Tibial nerve (tissue), 4 donors: Measurements from ENCODE around the gene RNF157. TPM values are rescaled to one million over a fixed set of nuclear protein-coding genes. Genes with fewer than 3 reads are reported as not detected.

Source experiments
- DNase-seq, 2 donors: peaks; one replicate each; pipeline ENCODE4 v3.0.0-alpha.2; 2019; ENCODE audit warnings: low spot score in 2 of 2
- H3K27ac ChIP-seq, 4 donors: fragments of 200-600 bp; sonication (generic) in 3 of 4; one replicate each; pipeline ENCODE4 v1.5.1; 2017 to 2019; ENCODE audit warnings: mild to moderate bottlenecking in 1 of 4
- H3K27me3 ChIP-seq, 2 donors: fragments of 200-600 bp; sonication (generic) in 1 of 2; one replicate each; pipeline versions ENCODE4 v1.5.1 to v1.6.0; 2017 to 2019
- H3K36me3 ChIP-seq, 3 donors: fragments of 200-600 bp; sonication (generic); one replicate each; pipeline ENCODE4 v1.5.1; 2018 to 2019
- H3K4me1 ChIP-seq, 4 donors: fragments of 200-600 bp; sonication (generic) in 3 of 4; one replicate each; pipeline ENCODE4 v1.5.1; 2017 to 2019
- H3K4me3 ChIP-seq, 4 donors: fragments of 200-600 bp; sonication (generic) in 3 of 4; one replicate each; pipeline ENCODE4 v1.5.1; 2017 to 2019; ENCODE audit warnings: mild to moderate bottlenecking in 1 of 4, moderate library complexity in 1 of 4
- H3K9me3 ChIP-seq, 4 donors: fragments of 200-600 bp; sonication (generic) in 3 of 4; one replicate each; pipeline ENCODE4 v1.5.1; 2017 to 2019
- CTCF ChIP-seq, 5 experiments: fragments of 200-600 bp in 3 of 5; fragments of 450-650 bp in 2 of 5; sonication (generic) in 3 of 5; IDR thresholded peaks; one replicate each; pipeline ENCODE4 v1.5.1; 2016 to 2019; ENCODE audit warnings: antibody characterized with exemption in 5 of 5, mild to moderate bottlenecking in 3 of 5, moderate library complexity in 2 of 5
- EP300 ChIP-seq, 2 donors: sonication (generic); formaldehyde crosslinking; IDR thresholded peaks; one replicate each; pipeline ENCODE4 v1.6.1; 2017; ENCODE audit warnings: antibody characterized with exemption in 2 of 2, mild to moderate bottlenecking in 1 of 2
- POLR2A ChIP-seq, 2 donors: fragments of 450-650 bp; IDR thresholded peaks; one replicate each; pipeline ENCODE4 v1.6.1; 2017; ENCODE audit warnings: antibody characterized with exemption in 2 of 2, mild to moderate bottlenecking in 2 of 2, moderate library complexity in 2 of 2
- WGBS, 2 donors: methylation state at CpG; one replicate each; pipeline ENCODE4 v1.1.5; 2018; 5-methylcytosine and 5-hydroxymethylcytosine counted together
- total RNA-seq, 4 donors: library from RNA; depleted of rRNA; stranded (reverse); fragments of >200 nt; gene quantifications; one replicate each; pipeline ENCODE4 v1.1.0, GENCODE V29; 2016

Gene RNF157
- total RNA-seq, 4 donors from 2014 or later = 11.1 to 18.9 (median 15.2) TPM

GRCh38 chr17:76136276-76137000 is 103.9 kb downstream of the RNF157 start:
- H3K4me1 ChIP-seq = peaks cover 3 to 42% (median 16%) of the 10 kb centered on the region in 4 donors
- H3K27ac ChIP-seq = no peak overlapping the region
- H3K9me3 ChIP-seq = no peaks in the 10 kb centered on the region
- H3K4me3 ChIP-seq = no peak overlapping the region
- DNase-seq = no peak
- WGBS, 2 donors = 77 to 80% methylated on average over 16 of the region's 16 CpGs
- peaks cover 2 to 95% of the 10 kb centered on the region in 2 donors for H3K27me3 ChIP-seq
- no peaks in the 10 kb centered on the region for H3K36me3 ChIP-seq
- no peak for TF ChIP-seq CTCF (IDR thresholded peaks at IDR 0.05)
- TF ChIP-seq EP300 (IDR thresholded peaks at IDR 0.05) = no peak
- no peak for TF ChIP-seq POLR2A (IDR thresholded peaks at IDR 0.05)

GRCh38 chr17:76135810-76136188 is 104.5 kb downstream of the RNF157 start:
- TF ChIP-seq EP300 (IDR thresholded peaks at IDR 0.05) (no peak), POLR2A (IDR thresholded peaks at IDR 0.05) (no peak), CTCF (IDR thresholded peaks at IDR 0.05) (no peak)
- Histone ChIP-seq H3K27ac (no peak overlapping the region), H3K4me1 (peaks cover 0 to 36% (median 12%) of the 10 kb centered on the region in 4 donors), H3K36me3 (no peaks in the 10 kb centered on the region), H3K27me3 (peaks cover 2 to 100% of the 10 kb centered on the region in 2 donors), H3K9me3 (no peaks in the 10 kb centered on the region), H3K4me3 (no peak overlapping the region)
- 74 to 76% methylated on average over 7 to 8 of the region's 8 CpGs for WGBS, 2 donors
- DNase-seq = no peak

GRCh38 chr17:76134911-76135809 is 105.1 kb downstream of the RNF157 start:
- Histone ChIP-seq H3K27me3 (peaks cover 2 to 98% of the 10 kb centered on the region in 2 donors), H3K27ac (no peak overlapping the region), H3K9me3 (no peaks in the 10 kb centered on the region), H3K36me3 (no peaks in the 10 kb centered on the region), H3K4me1 (peaks cover 0 to 30% (median 5%) of the 10 kb centered on the region in 4 donors), H3K4me3 (no peak overlapping the region)
- WGBS, 2 donors = 48 to 51% methylated on average over 21 to 22 of the region's 22 CpGs
- TF ChIP-seq EP300 (IDR thresholded peaks at IDR 0.05) (no peak), CTCF (IDR thresholded peaks at IDR 0.05) (no peak), POLR2A (IDR thresholded peaks at IDR 0.05) (no peak)
- DNase-seq = no peak

GRCh38 chr17:76132574-76133338 is 107.5 kb downstream of the RNF157 start:
- DNase-seq = no peak
- WGBS, 2 donors = 33 to 38% methylated on average over 18 to 20 of the region's 21 CpGs
- no peak overlapping the region for H3K4me3 ChIP-seq

More at GRCh38 chr17:76132574-76133338, 107.5 kb downstream of the RNF157 start:
- Histone ChIP-seq H3K27ac (no peak overlapping the region), H3K27me3 (peaks cover 2 to 74% of the 10 kb centered on the region in 2 donors), H3K36me3 (no peaks in the 10 kb centered on the region), H3K4me1 (peaks cover 0 to 7% (median 0%) of the 10 kb centered on the region in 4 donors), H3K9me3 (no peaks in the 10 kb centered on the region)
- TF ChIP-seq CTCF (IDR thresholded peaks at IDR 0.05) = no peak
- TF ChIP-seq POLR2A (IDR thresholded peaks at IDR 0.05) = no peak
- TF ChIP-seq EP300 (IDR thresholded peaks at IDR 0.05) = no peak
